GM12801 (cell line): Measurements from ENCODE around the gene SMAD3.

Experiments
- CTCF ChIP-seq: IDR thresholded peaks from one replicate; pipeline ENCODE4 v1.5.1; 2011; ENCODE audit warnings: control low read depth; ENCODE audit not compliant: insufficient read length; ENCODE audit errors: extremely low read depth

The SMAD3 gene

DNA sequence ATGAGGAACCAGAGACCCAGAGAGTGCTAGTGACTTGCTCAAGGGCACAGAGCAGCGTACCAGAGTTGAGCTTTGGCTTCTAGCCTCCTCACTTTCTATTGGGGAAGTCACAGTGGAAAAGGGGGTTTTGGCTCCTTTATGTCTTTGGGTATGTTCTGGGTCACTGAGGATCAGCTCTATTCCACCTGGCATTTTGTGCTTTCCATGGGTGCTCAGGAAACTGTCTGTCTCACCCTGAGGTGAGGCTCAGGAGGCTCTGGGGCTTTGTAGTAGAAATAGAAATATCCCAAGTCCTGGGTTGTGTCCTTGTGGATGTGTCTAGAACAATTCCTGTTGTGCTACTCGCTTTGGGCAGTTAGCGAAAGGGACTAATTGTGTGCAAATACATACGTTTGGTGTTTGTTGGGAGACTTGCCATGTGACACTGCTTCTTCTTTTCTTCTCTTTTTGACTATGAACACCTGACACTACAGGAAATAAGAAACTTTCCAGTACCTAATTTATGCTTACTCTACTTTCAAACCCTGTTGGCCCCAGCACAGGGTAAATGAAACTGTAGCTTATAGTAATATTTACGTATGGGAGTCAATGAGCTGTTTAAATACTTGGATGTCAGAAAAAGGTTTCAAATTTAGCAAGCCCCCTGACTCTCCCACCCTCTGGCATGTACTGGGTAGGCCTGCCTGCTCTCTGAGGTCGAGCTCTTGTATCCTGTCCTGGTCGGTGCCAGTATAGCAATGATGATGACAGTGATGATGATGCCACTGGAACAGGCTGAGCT, 35.6 kb downstream of the SMAD3 start:
- no peak for TF ChIP-seq CTCF

- TF ChIP-seq CTCF, result no peak
Observed at GRCh38 chr15:67101911-67102598, 36.7 kb downstream of the SMAD3 start.

- no peak for TF ChIP-seq CTCF
Observed at GRCh38 chr15:67102599-67102929, 37.2 kb downstream of the SMAD3 start.

DNA sequence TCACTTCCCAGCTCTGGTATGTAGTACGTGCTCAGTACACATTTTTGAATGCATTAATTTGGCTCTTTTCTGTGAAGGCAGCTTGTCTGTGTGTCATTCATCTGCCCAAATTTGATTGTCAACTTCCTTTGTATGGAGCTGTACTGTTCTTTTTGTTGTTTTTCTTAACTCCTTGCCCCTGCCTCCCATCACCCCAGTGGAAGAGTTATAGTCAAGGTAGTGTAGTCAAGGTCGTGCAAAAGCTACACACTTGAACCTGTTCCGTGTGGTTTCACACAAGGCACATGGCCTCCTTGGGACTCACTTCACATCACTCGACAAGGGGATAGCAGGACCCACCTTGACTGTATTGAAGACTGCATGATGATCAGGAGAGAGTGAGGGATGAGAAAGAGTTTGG, 37.6 kb downstream of the SMAD3 start:
- TF ChIP-seq CTCF, result no peak

DNA sequence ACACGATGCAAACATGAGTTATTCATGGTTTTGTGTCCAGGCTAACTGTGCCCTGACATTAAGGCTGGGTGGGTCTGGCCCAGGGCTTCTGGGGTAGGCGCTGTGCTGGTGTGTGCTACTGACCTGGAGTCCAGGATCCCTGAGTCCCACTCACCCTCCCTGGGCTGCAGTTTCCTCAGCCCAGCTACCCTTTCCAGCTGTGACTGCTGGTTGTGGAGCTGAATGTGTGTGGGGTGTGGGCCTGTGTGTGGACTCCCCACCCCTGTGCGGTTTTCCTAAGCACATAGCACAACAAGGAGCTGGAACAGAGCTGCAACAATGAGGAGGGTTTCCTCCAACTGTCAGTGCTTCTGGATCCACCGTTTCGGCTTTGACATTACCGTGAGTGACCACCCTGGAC, 38.0 kb downstream of the SMAD3 start:
- TF ChIP-seq CTCF, result no peak

DNA sequence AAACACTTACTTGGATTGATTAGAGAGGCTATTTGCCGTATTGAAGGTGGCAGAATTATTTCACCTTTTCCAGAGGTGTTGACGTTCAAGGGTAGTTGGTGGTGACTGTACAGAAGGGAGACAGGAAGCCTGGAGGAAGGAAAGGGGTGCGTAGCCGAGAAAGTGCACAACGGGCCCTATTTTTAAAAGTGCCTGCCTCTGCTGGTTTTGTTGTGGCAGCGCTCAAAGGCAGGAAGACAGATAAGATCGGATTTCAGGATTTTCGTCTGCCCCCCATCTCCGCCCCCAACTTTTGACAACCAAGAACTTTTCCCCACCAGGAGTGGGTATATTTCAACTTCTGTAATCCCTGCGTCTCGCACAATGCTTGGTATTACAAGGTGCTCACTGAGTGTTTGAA, 38.5 kb downstream of the SMAD3 start:
- TF ChIP-seq CTCF, result no peak

- TF ChIP-seq CTCF, result no peak
Observed at GRCh38 chr15:67104510-67104909, 39.1 kb downstream of the SMAD3 start.
